ENCODE results near the gene PPP3CA.
A peak's percentile ranks its signal among the peaks of the same experiment; 100 is the strongest.

The PPP3CA gene

GRCh38 chr4:101347267-101347556 lies at the start of gene PPP3CA:
PPP3CA (minus strand) TSS chr4:101347526.
- no peak for DNase-seq

DNA sequence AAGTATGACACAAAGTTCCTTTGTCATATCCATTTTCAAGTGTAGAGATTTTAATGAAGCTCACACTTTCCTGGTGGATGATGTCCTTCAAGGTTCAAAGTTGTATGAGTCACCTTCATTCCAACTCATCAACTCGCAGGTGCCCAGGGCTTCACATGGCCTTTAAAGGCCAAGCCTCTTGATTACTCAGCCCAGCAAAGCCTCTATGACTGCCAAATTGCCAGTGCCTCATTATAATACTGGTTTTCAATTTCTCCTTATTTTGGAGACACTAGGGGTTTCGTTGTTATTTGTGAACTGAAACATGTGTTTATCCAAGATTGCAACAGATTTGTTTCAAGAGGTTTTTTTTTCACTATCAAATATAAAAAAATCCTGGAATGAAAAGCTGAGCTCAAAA lies 45.9 kb upstream of the PPP3CA start:
- no peak for DNase-seq

GRCh38 chr4:101370663-101371210 lies 23.4 kb upstream of the PPP3CA start:
- DNase-seq: no peak

DNA sequence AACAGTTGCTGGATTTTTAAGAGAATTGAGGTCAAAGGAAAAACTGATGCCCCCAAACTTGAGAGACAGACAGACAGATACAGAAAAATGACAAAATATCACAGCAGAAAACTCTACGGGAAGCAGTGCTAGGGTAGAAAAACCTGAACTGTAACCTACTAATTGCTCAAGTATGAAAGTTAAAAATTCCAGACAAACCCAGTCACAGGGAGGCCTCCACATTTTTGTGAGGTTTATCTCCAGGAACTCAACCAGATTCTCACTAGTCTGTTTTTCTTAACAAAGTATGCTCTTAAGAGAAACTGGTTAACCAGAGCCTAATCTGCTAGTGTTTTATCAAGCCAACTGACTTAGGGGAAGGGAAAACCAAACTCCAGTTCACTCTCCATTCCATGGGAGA lies 19.9 kb upstream of the PPP3CA start:
- no peak for DNase-seq

DNA sequence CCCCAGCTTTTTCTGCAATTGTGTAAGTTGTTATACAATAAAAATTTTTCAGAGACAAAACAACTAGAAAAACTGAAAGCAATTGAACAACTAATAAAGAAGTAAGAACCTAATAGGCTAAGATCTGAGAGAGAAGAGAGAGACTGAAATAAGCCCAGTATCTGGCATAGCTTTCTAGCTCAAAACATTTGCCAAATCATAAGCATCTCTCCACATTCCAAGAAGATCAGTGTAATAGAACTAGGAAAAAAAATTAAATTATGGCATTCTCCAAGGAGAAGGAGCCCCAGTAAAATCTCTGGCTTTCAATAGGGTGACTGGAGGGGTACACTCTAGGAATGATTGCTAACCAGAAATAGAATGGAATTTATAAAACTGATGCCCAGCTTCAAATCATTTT lies 19.0 kb upstream of the PPP3CA start:
- DNase-seq: no peak

DNA sequence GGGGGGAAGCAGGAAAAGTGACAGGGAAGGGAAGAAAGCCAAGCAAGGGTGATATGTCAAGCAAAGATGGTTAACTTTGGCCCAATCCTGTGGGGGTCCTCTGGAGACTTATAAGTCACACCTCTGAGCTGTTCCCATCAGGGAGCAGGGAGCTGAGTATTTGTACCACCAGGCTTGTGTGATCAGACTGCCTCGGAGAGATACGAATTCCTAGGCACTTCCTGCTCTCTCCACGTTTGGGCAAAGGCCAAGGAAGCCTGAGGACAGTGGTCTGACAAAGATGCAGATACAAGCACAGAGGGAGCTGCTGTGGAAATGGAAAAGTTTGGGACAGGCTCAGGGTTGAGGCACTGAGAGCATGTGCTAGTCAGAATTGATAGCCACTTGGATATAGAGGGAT lies 10.4 kb upstream of the PPP3CA start:
- no peak for DNase-seq

DNA sequence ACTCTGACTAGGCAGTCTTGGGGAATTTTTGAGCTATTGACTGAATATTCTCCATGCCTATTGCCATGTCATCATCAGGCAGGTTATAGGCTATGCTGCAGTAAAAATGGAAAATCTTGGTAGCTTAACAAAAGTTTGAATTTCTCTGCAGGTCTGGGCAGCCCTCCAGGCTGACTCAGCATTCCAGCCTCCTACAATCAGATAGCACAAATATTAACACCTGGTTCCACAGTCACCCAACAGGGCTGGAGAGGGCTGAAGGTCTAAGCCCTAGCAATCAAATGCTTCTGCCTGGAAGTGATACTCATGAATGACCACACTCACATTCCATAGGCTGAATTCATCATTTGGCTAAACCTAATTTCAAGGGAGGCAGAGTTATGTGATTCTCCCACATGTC lies 9.6 kb upstream of the PPP3CA start:
- DNase-seq: no peak

GRCh38 chr4:101355767-101356702 lies 8.7 kb upstream of the PPP3CA start:
- no peak for DNase-seq

DNA sequence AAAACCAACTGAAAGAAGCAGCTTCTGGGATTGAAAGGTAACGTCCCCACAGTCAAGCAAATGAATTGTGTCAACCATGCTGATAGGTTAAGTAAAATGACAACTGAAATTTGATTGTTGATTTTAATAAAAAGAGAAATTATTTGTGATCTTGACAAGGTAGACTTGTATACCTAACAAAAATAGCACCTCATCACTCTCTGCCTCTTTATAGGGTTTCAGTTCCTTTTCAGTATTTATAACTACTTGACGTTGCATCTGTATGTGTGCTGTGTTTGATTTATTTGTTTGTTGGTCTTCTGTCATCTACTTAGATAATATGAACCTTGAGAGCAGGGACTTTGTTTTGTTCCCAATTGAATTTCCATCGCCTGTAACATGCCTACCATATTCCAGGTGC lies 7.9 kb upstream of the PPP3CA start:
- DNase-seq: no peak

DNA sequence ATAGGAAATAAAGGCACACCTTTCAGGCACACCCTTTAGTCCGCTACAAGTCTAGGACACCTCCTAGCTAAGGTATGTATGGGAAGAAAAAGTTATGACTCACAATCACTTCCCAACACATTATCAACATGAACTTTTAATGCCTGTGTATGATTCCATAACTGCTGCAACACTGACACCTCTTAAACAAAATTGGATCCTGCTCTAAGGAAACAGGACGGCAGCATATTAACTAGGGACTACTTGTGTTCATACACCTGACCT lies 2.4 kb upstream of the PPP3CA start:
- DNase-seq: no peak

DNA sequence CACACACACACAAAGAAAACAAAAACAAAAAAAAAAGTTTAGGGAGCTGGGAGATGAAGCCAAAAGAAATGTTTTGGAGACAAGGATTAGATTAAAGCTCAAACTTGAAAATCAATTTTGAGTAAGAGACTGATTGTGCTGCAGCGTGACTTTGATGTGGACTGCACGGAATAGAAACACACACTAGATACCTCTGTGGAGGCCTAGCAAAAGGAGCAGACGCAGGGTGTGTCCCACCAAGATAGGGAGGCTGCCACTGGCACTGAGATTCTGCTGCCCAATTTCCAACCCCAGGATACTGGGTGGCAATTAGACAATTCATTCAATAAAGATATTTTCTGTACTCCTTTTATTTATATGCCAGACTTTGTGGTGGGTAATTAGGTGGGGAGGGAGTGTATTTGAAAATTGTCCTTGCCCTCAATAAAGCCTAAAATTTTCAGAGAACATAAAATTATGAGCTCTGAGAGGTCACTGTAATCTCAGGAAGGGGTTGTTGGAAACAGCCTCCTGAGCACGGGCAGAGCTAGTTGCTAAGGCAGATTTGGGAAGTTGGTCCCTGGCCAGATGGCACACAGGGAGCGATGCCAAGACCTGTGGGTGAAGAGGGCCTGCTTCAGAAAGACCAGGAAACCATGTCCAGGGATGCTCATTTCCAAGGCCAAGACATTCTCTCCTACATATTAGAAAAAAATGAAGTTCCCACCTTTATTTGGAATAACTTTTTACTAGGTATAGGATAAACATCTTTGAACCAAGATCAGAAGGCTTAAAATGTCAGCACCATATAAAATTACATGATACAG lies 1.9 kb upstream of the PPP3CA start:
- DNase-seq: peak; percentile 61

DNA sequence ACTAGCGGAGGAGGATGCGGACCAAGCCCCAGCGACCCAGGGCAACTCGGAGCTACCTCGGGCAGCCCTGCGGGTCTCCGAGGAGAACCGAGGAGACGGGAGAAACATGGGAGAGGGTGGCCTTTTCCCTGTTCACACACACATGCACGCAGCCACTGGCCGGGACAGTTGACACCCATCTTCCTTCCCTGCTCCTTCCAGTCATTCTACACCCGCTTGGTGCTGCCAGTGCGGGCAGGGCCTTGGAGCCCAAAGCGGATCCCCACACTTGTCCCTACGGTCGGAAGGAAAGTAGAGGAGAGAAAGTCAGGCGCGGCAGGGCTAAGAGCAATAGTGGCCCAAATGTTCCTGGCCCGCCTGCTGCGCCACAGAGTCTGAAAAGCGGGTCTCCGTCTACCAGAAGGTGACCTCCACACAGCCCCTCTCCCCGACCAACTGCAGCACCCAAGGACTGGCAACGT lies 1.1 kb upstream of the PPP3CA start:
- DNase-seq: no peak

DNA sequence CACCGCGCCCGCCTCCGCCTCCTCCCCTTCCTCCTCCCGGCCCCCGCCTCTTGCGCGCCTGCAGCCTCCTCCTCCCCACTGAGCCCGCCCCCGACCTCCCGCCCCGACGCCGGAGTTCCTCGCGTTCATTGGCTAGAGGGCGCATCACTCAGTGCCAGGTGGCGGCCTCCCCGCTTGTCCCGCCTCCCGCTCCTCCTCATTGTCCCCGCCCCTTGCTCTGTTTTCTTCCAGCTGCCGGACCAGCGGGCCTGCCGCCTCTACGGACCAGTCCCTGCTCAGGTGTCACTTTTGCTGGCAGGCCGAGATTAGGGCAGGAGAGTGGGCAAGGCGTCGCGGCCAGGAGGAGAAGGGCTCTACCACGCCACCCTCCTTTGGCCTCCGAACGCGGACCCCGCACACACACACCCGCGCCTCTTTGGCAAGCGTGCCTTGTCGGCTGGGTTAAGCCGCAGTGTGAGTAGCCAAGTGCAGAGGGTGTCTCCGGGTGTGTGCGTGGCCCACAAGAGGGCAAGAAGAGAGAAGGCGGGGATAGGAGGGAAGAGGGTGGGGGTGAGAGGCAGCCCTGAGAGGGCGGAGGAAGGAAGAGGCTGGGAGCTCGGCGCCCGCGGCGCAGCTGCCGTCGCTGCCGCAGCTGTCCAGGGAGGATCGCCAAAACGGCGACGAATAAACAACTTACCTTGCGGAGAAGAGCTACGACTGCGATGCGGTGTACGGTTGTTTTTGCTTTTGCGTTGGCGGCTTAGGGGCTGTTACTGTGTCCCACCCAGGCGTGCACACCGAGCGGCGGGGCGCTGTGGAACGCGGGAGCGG lies 436 bp upstream of the PPP3CA start:
- DNase-seq: peak; percentile 95

GRCh38 chr4:101346351-101347266 lies 717 bp downstream of the PPP3CA start:
- peak; percentile 70 for DNase-seq

DNA sequence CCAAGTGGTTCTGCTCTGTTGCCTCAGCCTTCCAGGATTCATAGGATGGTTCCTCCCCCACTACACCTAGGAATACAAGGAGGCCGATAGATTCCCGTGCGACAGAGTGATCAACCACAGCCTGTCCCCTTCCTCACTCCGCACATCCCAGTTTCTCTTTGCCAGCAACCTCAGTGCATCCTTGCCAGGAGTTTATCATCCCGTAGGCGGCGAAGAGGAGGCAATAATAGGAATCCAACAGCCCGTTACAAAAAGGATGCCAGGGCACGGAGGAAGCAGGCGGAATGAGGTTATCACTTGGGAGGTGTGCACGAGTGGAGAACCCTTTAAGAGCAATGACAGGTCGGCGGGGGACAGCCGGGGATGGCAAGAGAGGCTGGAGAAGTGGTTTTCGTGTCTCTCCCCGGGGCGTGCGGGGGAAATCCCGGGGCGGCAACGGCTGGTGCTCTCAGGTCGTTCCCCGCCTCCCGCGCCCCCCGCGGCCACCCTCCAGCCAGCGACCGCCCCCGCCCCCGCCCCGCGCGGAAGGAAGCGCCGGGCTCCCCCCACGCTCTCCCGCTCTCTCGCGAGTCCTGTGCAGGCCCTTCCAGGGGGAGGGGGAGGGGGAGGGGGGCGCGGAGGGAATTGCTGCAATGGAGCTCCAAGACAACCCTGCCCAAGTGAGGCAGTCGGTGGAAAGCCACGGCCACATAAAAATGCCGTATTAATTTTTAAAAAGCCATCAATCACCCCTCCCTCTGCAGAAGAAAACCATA lies 1.6 kb downstream of the PPP3CA start:
- DNase-seq: peak; percentile 72

- DNase-seq: no peak
Observed at GRCh38 chr4:101345271-101345595, 2.1 kb downstream of the PPP3CA start.

GRCh38 chr4:101339332-101339731 lies 8.0 kb downstream of the PPP3CA start:
- DNase-seq: no peak

GRCh38 chr4:101337688-101338087 lies 9.6 kb downstream of the PPP3CA start:
- no peak for DNase-seq

DNA sequence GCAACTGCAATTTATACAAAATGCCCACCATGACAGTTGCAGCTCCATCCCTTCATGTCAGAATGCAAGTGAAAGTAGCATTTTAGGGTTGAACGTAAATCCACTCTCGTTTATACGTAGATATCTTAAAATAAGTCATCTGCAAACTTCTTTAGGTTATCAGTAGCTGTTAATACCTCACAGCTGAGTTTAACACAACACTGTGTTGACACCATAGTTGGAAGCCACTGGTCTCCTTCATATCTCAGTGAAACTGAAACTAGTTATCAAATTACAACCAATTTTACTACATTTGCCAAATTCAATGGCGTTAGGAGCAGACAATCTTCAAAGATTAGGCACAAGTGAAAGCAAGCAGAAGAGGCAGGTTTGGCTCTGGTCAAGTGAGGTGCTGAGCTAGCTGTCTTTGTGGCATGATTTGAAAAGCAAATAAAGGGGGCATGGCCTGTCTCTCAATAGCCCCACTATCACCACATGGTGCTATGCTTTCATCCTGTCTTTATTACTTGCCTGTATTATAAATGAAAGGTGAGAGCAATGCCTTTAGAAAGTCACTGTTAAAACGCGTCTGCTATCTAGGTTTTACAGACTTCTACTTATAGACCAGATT lies 12.3 kb downstream of the PPP3CA start:
- DNase-seq: peak; percentile 15

GRCh38 chr4:101332424-101332823 lies 14.9 kb downstream of the PPP3CA start:
- DNase-seq: no peak

DNA sequence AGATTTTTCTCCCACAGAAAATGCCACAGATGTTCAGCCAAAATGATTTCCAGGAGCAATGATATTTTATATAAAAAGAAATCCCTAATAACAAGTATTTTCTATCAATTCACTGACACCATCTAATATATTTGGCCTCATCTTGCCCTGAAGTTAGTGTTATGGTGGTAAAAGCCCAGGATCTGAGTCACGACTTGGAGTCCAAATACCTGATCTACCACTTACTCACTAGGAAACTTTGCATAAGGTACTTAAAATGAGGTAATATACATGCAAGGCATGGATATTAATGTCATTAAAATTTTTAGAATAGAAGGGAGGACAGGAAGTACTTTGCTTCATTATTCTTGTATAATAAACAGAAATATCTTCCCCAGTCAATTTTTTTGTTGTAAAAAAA lies 16.3 kb downstream of the PPP3CA start:
- no peak for DNase-seq
